Measurements from ENCODE around the gene TVP23A.
"Not testable (repeated sequence)": the region's sequence is repeated elsewhere in the genome, so short reads cannot be mapped to it uniquely, and the experiment has no call there.

The TVP23A gene

DNA sequence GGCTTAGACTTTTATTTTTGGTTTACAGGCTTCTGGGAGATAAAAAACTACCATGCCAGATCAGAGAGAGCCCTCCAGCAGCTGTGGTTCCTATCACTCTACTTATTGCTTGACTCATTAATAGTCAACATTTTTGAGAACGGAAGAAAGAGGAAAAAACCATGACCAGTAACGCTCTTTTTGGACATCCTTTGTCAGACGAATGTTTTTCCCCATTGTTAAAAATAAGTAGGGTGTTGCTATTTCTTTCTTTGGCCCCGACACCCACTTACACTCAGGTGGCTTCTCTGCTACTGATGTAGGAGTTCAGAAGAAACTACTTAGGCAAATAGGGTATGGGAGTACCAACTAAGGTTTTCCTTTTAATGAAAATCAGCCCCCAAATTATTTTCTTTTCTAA lies 27.5 kb downstream of the TVP23A start:
- DNase-seq: no peak

DNA sequence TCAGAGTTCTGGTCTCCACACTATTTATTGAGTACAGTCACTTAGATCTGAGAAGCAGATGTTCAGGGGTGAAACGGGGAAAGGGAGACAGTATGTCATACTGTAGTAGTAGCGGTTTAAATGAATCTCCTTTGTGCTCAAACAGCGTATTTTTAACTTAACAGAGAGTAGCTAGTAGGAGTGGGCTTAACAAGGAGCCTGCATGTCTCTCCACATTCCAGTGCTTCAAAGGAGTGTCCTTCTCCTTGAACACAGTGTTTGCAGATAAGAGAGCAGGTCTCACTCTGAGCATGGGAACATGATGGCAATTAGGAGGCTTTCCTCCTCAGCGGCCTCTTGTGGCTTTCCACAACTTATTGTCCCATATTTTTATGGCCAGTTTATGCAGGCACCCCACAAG lies 30.0 kb downstream of the TVP23A start:
- not testable (repeated sequence) for DNase-seq

DNA sequence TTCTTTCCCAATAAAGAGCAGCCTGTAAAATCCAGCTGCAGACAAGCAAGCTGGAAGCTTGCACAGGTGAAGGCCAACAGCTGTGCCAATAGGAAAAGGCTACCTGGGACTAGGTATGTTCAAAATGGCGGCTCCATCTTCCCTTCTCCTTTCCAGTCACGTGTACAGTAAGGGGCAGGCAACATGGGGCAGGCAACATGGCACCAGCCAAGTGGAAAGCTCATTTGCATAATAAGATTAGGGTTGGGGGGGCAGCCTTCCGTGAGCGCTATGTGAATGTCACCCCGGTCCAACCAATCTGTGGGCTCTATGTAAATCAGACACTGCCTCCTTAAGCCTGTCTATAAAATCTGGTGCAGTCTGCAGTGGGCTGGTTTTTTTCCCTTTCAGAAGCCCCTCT lies 31.3 kb downstream of the TVP23A start:
- DNase-seq: no peak

DNA sequence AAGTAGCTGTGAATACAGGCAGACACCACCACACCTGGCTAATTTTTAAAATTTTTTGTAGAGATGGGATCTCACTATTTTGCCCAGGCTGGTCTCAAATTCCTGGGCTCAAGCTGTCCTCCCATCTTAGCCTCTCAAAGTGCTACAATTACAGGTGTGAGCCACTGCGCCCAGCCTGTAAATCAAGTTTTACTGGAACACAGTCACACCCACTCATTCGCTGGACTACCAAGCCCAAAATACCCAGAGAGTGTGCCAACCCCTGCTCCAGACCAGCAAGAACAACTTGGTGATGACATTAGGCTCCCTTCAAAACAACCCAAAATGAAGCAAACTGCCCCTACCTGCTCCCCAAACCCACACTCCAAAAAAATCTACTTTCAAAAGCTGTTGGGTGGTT lies 36.0 kb downstream of the TVP23A start:
- DNase-seq: no peak

DNA sequence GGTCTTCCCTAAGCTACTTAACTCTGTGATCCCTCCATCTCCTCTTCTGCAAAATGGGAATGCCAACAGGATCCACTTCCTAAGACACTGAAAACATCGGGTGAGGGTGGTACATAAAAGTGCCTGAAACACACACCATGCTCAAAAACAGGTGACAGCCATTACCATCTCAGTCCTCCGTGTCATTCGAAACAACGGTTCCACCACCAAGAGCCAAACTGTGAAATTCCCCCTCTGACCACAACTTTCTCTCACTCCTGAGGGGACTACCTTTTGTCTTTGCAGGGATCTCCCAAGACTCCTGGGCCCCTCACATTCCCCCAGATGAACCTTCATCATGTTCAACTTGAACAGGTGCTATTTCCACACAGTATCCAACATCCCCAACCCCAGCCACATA lies 38.0 kb downstream of the TVP23A start:
- DNase-seq: no peak

DNA sequence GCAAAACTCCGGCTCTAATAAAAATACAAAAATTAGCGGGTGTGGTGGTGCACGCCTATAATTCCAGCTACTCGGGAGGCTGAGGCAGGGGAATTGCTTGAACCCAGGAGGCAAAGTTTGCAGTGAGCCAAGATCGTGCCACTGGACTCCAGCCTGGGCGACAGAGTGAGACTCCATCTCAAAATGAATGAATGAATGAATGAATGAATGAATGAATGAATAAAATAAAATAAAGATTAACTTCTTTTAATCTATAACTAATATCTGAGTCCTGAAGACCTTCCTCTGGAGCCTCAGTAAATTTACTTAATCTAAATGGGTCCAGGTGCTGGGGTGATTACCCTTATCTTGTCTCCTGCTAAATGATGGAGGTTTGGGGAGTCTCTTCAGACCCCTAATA lies 38.7 kb downstream of the TVP23A start:
- DNase-seq: not testable (repeated sequence)

DNA sequence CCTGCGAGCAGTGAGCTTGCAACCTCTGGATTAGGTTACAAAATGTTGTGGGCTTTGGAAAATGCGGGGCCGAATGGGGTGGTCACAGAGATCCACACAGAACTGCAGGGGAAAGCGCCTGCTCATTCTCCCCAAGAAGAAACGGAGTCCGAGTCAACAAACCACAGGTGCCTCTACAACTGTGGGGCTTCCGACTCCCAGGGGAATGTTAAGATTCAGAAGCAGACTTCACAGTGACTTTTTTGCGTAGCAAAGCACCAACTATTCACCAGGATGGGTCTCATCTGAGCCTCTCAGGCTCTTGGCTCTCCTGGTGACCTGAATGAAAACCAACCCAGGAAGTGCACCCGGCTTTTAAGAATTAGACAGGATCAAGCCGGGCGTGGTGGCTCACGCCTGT lies 41.2 kb downstream of the TVP23A start:
- DNase-seq: no peak

DNA sequence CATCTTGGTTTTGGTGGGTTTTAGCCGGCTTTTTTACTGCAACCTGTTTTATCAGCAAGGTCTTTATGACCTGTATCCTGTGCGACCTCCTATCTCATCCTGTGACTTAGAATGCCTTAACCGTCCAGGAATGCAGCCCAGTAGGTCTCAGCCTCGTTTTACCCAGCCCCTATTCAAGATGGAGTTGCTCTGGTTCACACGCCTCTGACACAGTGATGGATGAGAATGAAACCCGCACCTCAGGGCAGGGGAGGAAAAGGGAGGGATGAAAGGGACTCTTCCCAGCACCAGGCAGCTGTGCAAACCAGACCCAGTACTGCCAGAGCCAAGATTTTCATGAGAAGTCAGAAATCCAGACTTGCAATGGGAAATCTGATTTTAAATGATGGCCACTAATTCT lies 41.7 kb downstream of the TVP23A start:
- DNase-seq: not testable (repeated sequence)

DNA sequence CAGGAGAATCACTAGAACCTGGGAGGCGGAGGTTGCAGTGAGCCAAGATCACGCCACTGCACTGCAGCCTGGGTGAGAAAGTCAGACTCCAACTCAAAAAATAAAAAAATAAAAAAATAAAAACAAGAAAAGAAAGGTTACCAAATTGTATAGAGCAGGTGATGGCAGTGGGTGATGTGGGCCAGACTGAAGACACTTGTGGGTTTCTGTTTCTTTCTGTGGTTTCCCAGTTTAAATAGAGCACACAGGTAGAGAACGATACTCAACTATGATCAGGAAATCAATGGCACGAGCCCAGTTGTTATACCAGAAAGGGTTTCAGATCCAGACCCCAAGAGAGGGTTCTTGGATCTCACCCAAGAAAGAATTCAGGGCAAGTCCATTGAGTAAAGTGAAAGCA lies 42.3 kb downstream of the TVP23A start:
- DNase-seq: no peak

DNA sequence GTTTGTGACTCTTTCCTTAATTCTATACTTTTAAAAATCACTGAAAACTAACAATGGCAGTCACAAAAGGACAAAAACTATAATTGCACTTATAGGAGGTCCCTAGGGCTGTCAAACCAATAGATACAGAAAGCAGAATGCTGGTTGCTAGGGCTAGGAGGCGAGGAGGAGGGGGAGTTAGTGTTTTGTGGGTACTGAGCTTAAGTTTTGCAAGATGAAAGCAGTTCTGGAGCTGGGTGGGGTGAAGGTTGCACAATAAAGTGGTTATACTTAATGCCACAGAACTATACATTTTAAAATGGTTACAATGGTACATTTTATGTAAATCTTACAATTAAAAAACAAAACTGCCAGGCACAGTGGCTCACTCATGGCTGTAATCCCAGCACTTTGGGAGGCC lies 47.7 kb downstream of the TVP23A start:
- DNase-seq: no peak

DNA sequence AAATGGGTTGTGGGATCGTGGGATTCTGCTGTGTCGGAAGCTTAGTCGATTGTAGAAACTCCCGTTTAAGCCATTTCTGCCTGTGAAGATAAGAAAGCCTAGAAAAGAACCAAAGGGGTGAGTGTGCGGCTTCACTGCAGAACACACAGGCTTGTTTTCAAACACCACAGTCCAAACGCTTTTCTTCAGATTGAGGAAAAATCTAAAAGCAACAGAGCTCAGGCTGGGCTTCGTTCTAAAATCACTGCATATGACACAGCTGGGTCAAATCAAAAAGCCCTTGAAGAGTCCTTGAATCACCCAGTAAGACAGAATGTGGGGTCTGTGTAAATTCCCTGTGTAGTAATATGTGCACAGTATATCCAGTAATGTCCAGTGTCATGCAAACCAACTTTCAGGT lies 49.2 kb downstream of the TVP23A start:
- no peak for DNase-seq

DNA sequence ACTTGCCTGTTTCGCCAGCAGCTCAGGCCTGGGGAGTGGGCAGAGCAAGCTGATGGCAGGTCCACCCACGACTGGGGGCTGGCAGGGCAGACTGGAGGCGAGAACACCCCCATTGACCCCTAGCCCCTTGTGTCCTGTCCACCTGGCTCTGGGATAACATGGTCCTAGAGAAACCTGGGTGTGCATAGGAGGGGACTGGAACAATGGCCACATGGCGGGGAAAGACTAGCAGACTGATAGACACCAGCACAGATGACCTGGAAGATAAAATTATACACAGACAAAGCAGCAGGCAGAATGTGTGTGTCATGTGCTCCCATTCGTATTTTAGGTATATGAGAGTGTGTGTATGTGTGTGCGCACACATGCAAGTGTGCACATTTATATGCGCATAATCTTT lies 51.5 kb downstream of the TVP23A start:
- no peak for DNase-seq

DNA sequence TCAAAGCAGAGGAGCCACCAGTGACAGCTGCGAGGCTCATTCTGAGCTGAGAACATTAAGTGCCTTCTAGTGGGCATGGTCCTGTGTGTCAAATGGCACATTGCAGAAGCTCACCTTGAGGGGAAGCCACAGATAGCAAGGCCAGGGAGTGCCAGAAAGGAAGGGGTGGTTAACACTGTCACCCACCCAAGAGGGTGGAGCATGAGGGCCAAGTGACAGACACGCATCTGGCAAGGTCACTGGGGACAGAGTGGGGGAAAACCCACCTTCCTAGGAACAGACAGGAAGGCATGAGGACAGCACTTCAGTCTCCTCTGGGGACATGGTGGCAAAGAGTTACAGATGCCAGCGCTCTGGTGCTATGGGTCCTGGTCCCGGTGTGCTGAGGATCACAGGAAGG lies 52.8 kb downstream of the TVP23A start:
- DNase-seq: no peak

DNA sequence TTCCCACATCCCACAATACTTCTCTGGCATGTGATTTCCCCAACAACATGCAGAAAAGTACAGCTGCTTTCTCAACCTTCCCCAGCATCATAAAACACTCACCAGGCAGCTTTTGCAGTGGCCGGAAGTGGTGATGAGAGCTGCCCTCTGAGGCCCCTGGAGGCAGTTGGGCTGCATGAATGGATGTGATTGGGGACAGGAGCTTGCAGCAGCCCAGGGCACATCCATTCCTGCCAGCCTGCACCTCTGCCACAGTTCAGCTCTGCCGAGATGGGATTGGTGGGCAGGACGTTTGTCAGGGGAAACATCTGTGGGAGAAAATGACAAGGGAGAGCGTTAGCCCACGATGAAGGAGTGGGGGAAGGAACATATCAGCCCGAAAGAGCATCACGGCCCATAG lies 55.1 kb downstream of the TVP23A start:
- DNase-seq: no peak

DNA sequence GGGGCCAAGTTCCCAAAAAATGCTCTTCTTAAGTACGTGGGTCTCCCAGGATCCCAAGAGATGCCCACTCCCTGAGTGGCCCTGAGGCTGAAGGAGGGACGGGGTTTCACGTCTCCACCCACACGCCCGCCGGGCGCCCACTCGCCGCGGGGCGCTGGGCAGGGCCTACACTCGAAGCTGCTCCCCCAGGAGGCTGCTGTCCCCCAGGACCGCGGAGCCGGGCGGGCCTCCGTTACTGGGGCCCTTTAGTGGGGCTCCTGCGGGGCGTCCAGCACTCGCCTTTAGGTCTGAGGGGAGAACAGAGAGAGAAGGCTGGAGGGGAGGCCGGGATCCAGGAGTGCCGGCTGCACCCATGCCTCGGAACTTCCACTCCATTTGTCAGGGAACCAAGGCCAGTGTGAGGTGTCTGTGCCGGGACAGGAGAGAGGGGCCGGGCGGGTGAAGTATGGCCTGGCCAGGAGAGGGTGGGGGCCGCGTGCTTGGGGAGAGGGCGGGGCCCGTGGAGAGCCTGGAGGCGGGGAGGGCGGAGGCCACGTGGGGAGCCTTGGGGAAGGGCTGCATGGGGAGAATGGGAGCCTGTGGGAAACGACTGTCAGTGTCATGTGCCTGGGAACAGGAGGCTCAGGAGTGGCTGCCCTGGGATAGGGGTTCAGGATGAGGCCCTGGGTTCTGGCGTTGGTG lies 56.1 kb downstream of the TVP23A start:
- DNase-seq: no peak

DNA sequence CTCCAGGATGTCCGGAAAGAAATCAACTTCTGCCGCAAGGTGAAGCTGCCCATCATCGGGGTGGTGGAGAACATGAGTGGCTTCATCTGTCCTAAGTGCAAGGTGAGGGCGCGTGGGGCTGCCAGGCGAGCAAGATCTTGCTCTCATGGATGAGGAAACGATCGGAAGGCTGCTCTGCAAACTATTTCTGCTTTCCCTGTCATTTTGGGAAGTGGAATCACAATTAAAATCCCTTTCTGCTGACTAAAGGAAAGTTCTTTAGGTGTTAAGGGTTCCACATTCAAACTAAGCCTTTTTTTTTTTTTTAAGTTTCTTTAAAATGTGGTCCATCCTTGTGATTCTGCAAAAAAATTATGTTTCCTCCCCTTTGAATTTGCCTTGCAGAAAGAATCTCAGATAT lies 57.2 kb downstream of the TVP23A start:
- DNase-seq: no peak

DNA sequence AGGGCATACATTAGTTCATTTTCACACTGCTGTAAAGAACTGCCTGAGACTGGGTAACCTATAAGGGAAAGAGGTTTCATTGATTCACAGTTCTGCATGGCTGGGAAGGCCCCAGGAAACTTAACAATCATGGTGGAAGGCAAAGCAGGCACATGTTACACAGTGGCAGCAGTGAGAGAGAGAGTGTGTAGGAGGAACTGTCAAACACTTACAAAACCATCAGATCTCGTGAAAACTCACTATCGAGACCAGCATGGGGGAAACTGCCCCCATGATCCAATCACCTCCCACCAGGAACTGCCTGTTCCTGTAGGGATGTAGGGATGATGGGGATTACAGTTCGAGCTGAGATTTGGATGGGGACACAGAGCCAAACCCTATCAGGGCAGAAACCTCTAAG lies 57.7 kb downstream of the TVP23A start:
- no peak for DNase-seq

DNA sequence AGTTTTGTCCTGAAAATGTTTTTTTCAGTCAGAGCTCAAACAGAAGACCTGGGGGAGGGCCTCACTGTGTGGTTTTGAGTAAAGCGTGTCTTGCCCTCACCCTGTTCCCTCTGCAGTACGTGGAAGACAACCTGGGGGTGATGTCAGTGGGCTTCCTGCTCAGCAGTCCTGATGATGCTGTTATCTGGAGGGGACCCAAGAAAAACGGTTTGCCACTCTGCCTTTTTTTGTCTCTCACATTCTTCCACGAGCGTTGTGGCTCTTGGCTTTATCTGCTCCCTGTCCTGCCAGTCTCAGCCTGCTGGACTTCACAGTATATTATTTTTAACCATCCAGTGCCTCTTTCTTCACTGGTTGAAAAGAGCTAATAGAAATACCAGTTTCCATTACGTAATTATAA lies 62.0 kb downstream of the TVP23A start:
- no peak for DNase-seq

DNA sequence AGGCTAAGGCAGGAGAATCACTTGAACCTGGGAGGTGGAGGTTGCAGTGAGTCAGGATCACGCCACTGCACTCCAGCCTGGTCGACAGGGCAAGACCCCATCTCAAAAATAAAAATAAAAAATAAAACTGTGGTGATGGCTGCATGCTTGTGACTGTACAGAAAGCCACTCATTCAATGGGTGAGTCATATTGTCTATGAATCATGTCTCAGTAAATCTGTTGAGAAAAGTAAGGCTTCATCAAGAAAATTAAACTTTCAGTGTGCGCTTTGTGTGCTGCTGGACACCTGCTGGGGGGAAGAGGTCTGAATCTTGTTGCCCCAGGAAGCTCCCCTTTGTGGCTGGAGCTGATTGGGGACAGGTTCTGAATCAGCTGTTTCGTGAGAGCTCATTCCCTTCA lies 63.7 kb downstream of the TVP23A start:
- DNase-seq: no peak

DNA sequence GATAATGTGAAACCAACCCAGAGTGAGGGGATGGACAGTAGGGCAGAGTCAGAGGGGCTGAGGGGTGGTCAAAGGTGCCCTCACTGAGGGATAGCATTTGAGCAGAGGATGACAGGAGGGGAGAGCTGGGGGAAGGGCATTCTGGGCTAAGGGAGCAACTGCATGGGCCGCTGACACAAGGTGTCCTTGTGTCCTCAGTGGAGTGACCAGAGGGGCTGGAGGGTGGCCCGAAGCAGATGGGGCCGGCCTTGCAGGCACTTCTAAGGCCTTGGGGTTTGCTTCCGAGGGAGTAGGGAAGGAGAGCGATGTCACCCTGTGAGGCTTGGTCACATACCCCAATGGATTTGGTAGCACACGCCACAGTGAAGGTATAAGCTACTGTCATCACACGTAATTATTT lies 64.9 kb downstream of the TVP23A start:
- DNase-seq: no peak

DNA sequence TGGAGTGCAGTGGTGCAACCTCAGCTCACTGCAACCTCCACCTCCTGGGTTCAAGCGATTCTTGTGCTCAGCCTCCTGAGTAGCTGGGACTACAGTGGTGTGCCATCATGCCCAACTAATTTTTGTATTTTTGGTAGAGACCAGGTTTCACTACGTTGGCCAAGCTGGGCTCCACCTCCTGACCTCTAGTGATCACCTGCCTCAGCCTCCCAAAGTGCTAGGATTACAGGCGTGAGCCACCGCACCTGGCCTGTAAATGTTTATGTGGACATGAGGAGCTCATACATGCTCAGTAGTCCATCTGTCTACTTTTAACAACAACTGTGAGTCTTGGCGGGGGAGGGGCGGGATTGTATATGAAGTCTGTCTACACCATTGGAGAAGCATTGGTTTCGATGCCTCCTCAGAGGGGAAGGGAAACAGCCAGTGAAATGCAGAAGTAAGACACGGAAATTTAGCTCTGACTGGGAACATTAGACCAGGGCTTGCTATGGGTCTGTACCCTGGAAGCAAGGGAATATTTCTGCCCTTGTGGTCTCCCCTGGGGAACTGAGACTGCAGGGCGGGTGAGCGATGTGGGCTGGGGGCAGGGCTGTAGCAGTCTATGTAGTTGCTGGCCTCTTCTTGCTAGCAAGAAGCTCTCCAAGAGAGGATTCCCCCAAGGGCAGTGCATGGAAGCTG lies 65.6 kb downstream of the TVP23A start:
- DNase-seq: no peak

DNA sequence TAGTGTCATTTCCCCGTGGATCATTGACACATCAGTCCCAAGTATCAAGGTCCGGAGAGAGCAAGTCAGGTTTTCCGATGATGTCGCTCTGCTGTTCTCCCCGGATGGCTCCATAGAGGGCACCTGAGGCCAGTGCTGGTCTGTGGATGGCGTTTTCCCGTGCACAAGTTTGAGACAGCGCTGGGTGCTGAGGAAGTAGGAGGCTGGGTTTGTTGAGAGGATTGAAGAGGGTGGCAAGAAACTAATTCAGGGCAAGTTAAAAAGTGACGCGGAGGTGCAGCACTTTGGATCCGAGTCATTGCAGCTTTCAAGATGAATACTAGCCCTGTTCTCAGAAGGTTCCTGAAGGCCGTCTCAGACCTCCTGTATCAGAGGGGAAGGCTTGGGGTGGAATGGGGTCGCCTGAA lies 67.3 kb downstream of the TVP23A start:
- DNase-seq: no peak

DNA sequence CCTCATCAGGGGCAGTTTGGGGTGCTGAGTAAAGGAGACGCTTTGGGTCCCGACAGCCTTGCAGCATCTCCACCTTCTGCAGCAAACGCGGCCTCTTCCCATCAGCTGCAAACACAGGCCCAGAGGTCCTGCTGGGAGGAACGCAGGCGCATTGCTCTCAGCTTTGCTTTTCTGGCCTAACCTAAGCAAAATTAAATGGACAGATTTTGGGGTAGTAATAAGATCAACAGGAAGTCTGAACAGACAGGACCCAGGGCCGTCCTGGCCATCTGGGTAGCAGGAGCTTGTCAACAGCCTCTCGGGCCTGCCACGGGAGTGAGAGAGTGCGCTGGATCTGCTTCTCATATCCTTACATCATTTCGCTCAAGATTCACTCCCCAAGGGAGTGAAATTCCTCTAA lies 67.8 kb downstream of the TVP23A start:
- DNase-seq: no peak

DNA sequence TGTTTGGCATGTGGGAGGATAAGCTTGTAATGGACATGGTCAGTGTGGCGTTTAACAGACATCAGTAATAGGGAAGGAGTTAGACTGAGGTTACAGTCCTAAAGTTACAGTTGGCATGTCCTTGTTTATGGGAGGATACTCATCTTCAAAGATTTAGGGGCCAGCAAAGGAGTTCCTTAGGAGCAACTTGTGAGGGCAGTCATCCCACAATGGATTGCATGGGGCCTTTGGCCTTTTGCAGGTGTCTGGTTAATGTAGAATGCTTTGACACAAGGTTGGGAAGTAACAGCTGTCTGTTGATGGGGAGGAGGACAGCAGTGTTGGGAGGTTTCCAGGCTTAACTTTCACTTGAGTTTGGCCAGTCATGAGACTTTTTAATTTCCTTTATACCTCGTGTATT lies 72.8 kb downstream of the TVP23A start:
- no peak for DNase-seq

DNA sequence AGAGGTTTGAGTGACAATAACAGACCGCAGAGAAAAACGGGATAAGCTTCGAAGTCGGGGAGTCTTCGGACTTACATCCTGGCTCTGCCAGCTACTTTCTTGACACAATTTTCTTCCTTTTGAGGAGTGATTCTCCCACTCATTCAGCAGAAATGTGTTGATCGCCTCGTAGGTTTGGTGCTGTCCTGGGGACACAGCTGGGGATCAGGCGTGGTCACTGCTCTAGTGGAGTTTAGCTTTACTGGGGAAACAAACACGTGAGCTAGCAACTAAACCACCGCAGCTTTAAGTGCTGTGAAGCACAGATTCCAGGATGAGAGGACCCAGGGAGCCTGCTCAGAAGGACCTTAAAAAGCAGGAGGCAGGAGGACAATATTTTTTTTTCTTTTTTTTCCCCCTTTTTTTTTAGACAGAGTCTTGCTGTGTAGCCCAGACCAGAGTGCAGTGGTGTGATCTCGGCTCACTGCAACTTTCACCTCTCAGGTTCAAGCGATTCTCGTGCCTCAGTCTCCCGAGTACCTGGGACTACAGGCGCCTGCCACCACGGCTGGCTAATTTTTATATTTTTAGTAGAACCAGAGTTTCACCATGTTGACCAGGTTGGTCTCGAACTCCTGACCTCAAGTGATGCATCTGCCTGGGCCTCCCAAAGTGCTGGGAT lies 74.1 kb downstream of the TVP23A start:
- DNase-seq: no peak
